GM20000 (cell line): ENCODE measurements around the gene GPAM.

Source experiments
- DNase-seq: peaks from one replicate; pipeline ENCODE4 v3.0.0; 2012; ENCODE audit warnings: low spot score
- CTCF ChIP-seq: IDR thresholded peaks from 2 replicates; pipeline ENCODE4 v1.5.1; 2012; ENCODE audit warnings: mild to moderate bottlenecking, control low read depth; ENCODE audit errors: extremely low read depth, missing control alignments

Gene GPAM

GRCh38 chr10:112141292-112141691 is 42.3 kb downstream of the GPAM start:
- no peak for TF ChIP-seq CTCF
- no peak for DNase-seq

GRCh38 chr10:112140110-112140970 is 43.2 kb downstream of the GPAM start:
- TF ChIP-seq CTCF: peak; percentile 72
- DNase-seq: peak; percentile 73

DNA sequence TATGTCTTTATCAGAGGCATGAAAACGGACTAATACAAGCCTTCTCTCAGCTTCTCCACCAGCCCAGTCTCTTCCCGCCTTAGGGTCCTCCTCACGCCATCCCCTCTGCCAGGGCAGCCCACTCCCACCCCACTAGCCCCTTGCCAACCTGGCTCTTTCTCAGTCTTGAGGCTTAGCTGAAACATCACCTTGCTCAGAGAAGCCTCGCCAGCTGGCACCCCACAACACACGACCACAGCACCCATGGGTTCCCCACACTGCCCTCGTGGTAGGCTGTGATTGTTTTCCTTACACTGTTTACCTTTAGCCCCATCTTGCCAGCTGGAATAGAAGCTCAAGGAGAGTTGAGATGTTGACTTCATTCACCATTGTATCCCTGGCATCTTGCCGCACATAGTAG is 44.4 kb downstream of the GPAM start:
- no peak for DNase-seq
- TF ChIP-seq CTCF: no peak

DNA sequence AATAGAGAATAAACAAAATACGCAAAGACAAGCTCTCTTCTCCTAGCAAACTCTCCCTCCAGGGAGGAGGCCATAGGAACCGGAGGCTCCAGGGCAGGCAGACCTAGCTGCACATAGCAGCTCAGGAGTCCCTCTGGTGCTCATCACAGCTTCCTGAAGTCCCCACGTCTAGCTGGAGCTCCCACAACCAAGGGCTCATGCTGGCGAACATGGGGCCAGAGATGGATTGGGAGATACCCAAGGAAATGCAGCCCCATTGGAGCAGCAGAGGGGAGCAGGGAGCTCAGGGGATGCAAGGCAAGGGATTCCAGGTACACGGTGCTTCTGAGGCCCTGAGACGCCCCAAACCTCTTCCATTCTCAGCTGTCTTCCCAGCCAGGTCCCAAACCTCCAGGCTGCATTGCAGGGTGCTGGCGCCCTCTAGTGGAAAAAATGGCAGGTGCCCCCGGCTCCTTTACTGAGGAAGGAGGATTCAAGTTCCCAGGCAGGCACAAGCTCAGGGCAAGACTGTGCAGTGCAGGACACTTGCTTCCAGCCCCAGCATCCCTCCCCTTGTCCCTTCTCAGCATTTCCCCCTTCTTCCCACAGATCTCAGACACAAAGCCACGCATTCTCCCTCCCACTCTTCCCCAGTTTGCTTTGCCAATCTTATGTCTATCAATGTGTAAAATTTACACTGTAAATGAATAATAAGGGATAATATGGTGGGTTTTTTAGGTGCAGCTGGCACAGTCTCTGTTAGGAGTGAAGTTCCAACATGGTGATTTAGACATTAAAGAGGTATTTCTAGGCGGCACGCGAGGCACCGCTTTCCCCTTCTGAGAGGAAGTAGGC is 46.2 kb downstream of the GPAM start:
- DNase-seq: peak; percentile 74
- TF ChIP-seq CTCF: peak; percentile 87

DNA sequence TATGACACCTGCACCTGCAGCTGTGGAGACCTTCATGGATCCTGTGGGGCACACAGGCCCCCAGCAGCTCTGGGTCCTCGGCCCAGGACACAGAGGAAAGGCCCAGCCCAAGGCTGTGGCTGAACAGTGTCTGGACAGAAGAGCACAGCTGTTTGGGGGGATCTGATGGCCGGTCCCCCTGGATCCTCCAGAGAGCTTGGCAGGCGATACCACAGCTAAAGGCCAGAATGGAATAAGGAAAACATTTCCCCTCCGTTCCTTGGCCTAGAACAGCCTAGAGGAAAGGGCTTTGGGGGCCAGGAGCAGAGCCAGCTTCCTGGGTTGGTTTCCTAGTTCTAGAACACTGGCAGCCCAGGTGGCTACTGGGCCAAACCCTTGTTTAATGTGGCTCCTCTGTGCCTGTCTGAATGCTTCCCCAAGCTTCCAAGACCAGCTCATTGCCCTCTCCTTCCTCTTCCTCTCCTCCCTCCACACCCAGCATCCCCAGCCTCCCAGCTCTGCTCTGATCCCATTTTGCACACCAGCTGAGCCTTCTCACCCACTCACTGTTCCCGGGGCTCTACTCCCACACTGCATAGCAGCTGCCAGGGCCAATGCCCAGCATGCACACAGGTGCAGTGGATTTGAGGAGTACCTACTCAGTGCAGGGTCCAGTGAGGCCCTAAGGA is 46.9 kb downstream of the GPAM start:
- TF ChIP-seq CTCF: no peak
- no peak for DNase-seq

DNA sequence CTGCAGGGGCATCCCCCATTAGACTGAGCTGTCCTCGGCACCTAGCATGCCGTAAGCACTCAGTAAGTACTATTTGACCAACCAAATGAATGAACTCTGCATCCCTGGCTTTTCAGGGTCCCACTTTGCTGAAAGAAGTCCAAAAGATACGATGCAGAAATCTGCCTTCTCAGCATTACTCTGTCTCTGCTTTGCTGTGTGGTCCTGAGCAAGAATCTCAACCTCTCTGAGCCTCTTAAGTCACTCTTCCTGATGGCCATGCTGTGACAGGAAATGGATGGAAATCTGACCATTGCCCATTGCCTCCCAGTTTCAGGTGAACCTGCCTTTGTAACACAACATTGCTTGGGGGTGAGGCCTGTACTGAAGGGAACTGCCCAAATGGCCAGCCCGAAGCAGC is 48.0 kb downstream of the GPAM start:
- DNase-seq: no peak
- no peak for TF ChIP-seq CTCF
